H1 (cell line): ENCODE results near the gene BLOC1S3. TPM values are rescaled to one million over a fixed set of nuclear protein-coding genes. Genes with fewer than 3 reads are reported as not detected.

Experiments
- CTCF ChIA-PET: fragments of 300-600 bp; sonication (Branson Sonifier 250); formaldehyde crosslinking; loops from one replicate; lab custom pipeline; 2021; ENCODE audit not compliant: partially characterized antibody; lab: Charles Lee
- POLR2A ChIA-PET: fragments of 300-600 bp; sonication (Branson Sonifier 250); formaldehyde crosslinking; loops from one replicate; lab custom pipeline; 2021; ENCODE audit warnings: inconsistent platforms; ENCODE audit not compliant: partially characterized antibody; lab: Charles Lee
- DNase-seq, 2 experiments: peaks; one replicate each; pipeline versions ENCODE4 v3.0.0 to v3.0.0-alpha.2; 2010 to 2022; ENCODE audit warnings: low spot score in 2 of 2, low read depth in 1 of 2, mixed read lengths in 1 of 2
- FAIRE-seq: peaks from 2 replicates; lab custom pipeline; 2011; peaks lifted over from hg19 to GRCh38; lab: Jason Lieb, UNC
- H2AFZ ChIP-seq: 2 replicates; pipeline ENCODE4 v1.8.1; 2012; ENCODE audit warnings: low read length, inconsistent platforms
- H2AK5ac ChIP-seq: 2 replicates; pipeline ENCODE4 v1.6.1; 2013; ENCODE audit warnings: low read depth, low read length
- H2BK120ac ChIP-seq: replicated peaks from 2 replicates; pipeline ENCODE3; 2013; ENCODE audit warnings: low read depth, low read length, inconsistent platforms
- H2BK12ac ChIP-seq: 2 replicates; pipeline ENCODE4 v1.6.1; 2013; ENCODE audit warnings: low read depth, low read length
- H2BK15ac ChIP-seq: 2 replicates; pipeline ENCODE4 v1.6.1; 2013; ENCODE audit warnings: low read length
- H2BK20ac ChIP-seq: 2 replicates; pipeline ENCODE4 v1.6.1; 2013; ENCODE audit warnings: low read length
- H2BK5ac ChIP-seq: 2 replicates; pipeline ENCODE4 v1.6.1; 2013; ENCODE audit warnings: low read depth, low read length
- H3K14ac ChIP-seq: 2 replicates; pipeline ENCODE4 v1.6.1; 2013; ENCODE audit warnings: inconsistent platforms; ENCODE audit not compliant: insufficient read length
- H3K18ac ChIP-seq: 2 replicates; pipeline ENCODE4 v1.6.1; 2013; ENCODE audit warnings: low read length; ENCODE audit errors: extremely low read depth
- H3K23ac ChIP-seq: 2 replicates; pipeline ENCODE4 v1.6.1; 2013; ENCODE audit warnings: inconsistent platforms; ENCODE audit not compliant: insufficient read length
- H3K23me2 ChIP-seq: 2 replicates; pipeline ENCODE4 v1.6.1; 2013; ENCODE audit warnings: low read depth, low read length
- H3K27ac ChIP-seq: 2 replicates; pipeline ENCODE4 v1.6.1; 2011; ENCODE audit warnings: low read depth, low read length, inconsistent platforms
- H3K27me3 ChIP-seq, 4 experiments: replicated peaks in 1 of 4; 1 replicate in 1 of 4; 2 replicates in 3 of 4; pipeline versions ENCODE4 v1.6.1 to v1.8.1; 2011 to 2013; ENCODE audit warnings: low read length in 3 of 4, mild to moderate bottlenecking in 3 of 4, inconsistent platforms in 2 of 4, mixed read lengths in 2 of 4, moderate library complexity in 1 of 4; ENCODE audit not compliant: control insufficient read depth in 3 of 4, insufficient read depth in 3 of 4; ENCODE audit errors: extremely low read depth in 1 of 4
- H3K36me3 ChIP-seq, 4 experiments: 2 replicates each; pipeline versions ENCODE4 v1.6.1 to v1.8.1; 2011 to 2013; ENCODE audit warnings: mild to moderate bottlenecking in 4 of 4, low read length in 3 of 4, moderate library complexity in 2 of 4, control low read depth in 1 of 4, inconsistent platforms in 1 of 4; ENCODE audit not compliant: insufficient read depth in 4 of 4, control insufficient read depth in 2 of 4
- H3K4ac ChIP-seq: replicated peaks from 2 replicates; pipeline ENCODE3; 2013; ENCODE audit warnings: low read length, low read depth, mixed read lengths, inconsistent platforms; ENCODE audit not compliant: insufficient read length
- H3K4me1 ChIP-seq, 4 experiments: replicated peaks in 1 of 4; 1 replicate in 1 of 4; 2 replicates in 3 of 4; pipeline versions ENCODE4 v1.6.1 to v1.8.1; 2011 to 2013; ENCODE audit warnings: low read length in 3 of 4, inconsistent platforms in 2 of 4, mixed read lengths in 1 of 4; ENCODE audit not compliant: insufficient read depth in 4 of 4, control insufficient read depth in 3 of 4
- H3K4me2 ChIP-seq, 2 experiments: 2 replicates each; pipeline versions ENCODE4 v1.6.1 to v1.8.1; 2011 to 2013; ENCODE audit warnings: low read depth in 2 of 2, low read length in 2 of 2, control low read depth in 1 of 2, inconsistent platforms in 1 of 2, mild to moderate bottlenecking in 1 of 2; ENCODE audit not compliant: insufficient read depth in 1 of 2
- H3K4me3 ChIP-seq, 4 experiments: fragments of 200-600, 300-600 bp in 1 of 4; sonication (generic), shearing (Covaris generic), sonication (Bioruptor Twin) in 1 of 4; 2 replicates each; pipeline versions ENCODE4 v1.5.1 to v1.8.1; 2011 to 2016; ENCODE audit warnings: low read length in 4 of 4, low read depth in 3 of 4, control low read depth in 2 of 4, inconsistent platforms in 2 of 4, mild to moderate bottlenecking in 2 of 4, mixed read lengths in 1 of 4, moderate library complexity in 1 of 4; ENCODE audit not compliant: insufficient read depth in 2 of 4; ENCODE audit errors: extremely low read depth in 1 of 4
- H3K56ac ChIP-seq: replicated peaks from 2 replicates; pipeline ENCODE3; 2013; ENCODE audit warnings: low read depth, mild to moderate bottlenecking, mixed read lengths, low read length, inconsistent platforms; ENCODE audit not compliant: insufficient read length
- H3K79me1 ChIP-seq: 2 replicates; pipeline ENCODE4 v1.6.1; 2013; ENCODE audit warnings: low read depth, low read length, control low read depth
- H3K79me2 ChIP-seq, 2 experiments: 2 replicates each; pipeline versions ENCODE4 v1.6.1 to v1.8.1; 2012 to 2013; ENCODE audit warnings: low read length in 2 of 2, mild to moderate bottlenecking in 2 of 2, inconsistent platforms in 1 of 2; ENCODE audit not compliant: insufficient read depth in 2 of 2, control insufficient read depth in 1 of 2
- H3K9ac ChIP-seq, 4 experiments: replicated peaks in 1 of 4; 1 replicate in 1 of 4; 2 replicates in 3 of 4; pipeline versions ENCODE4 v1.6.1 to v1.8.1; 2011 to 2013; ENCODE audit warnings: low read depth in 3 of 4, low read length in 3 of 4, control low read depth in 2 of 4, mild to moderate bottlenecking in 2 of 4, moderate library complexity in 2 of 4, inconsistent platforms in 1 of 4; ENCODE audit errors: extremely low read depth in 1 of 4
- H3K9me3 ChIP-seq, 2 experiments: 2 replicates each; pipeline versions ENCODE4 v1.6.1 to v1.8.1; 2012 to 2013; ENCODE audit warnings: mild to moderate bottlenecking in 2 of 2, moderate library complexity in 2 of 2, control low read depth in 1 of 2, inconsistent platforms in 1 of 2, low read depth in 1 of 2, low read length in 1 of 2, mixed read lengths in 1 of 2; ENCODE audit not compliant: insufficient read depth in 2 of 2
- H4K20me1 ChIP-seq, 2 experiments: replicated peaks in 1 of 2; 2 replicates each; pipeline versions ENCODE3 to v1.8.1; 2011 to 2013; ENCODE audit warnings: inconsistent platforms in 2 of 2, low read length in 2 of 2, mild to moderate bottlenecking in 1 of 2; ENCODE audit not compliant: insufficient read depth in 2 of 2, control insufficient read depth in 1 of 2
- H4K5ac ChIP-seq: 2 replicates; pipeline ENCODE4 v1.6.1; 2013; ENCODE audit warnings: low read length, low read depth, mixed read lengths, inconsistent platforms; ENCODE audit not compliant: insufficient read length
- H4K8ac ChIP-seq: 2 replicates; pipeline ENCODE4 v1.8.0; 2013; ENCODE audit warnings: mild to moderate bottlenecking, moderate library complexity, low read length, inconsistent platforms; ENCODE audit not compliant: insufficient read depth; ENCODE audit errors: extremely low read depth
- H4K91ac ChIP-seq: replicated peaks from 2 replicates; pipeline ENCODE3; 2013; ENCODE audit warnings: low read length, mixed read lengths, inconsistent platforms; ENCODE audit not compliant: insufficient read length
- CBX8 ChIP-seq: fragments of 300-800, 300-1000 bp; sonication (generic); IDR thresholded peaks from 2 replicates; pipeline ENCODE4 v1.7.1; 2016; ENCODE audit warnings: low read depth, low read length, borderline replicate concordance
- CTCF ChIP-seq, 3 experiments: IDR thresholded peaks; 1 replicate in 2 of 3; 2 replicates in 1 of 3; pipeline versions ENCODE4 v1.5.1 to v1.6.1; 2011; ENCODE audit warnings: low read length in 3 of 3, mild to moderate bottlenecking in 3 of 3, inconsistent platforms in 2 of 3, low read depth in 1 of 3, moderate library complexity in 1 of 3; ENCODE audit not compliant: insufficient read depth in 1 of 3; ENCODE audit errors: control extremely low read depth in 1 of 3
- GABPA ChIP-seq: IDR thresholded peaks from 2 replicates; pipeline ENCODE4 v1.6.1; 2011; ENCODE audit warnings: mild to moderate bottlenecking, low read length, moderate library complexity, borderline replicate concordance; ENCODE audit not compliant: insufficient read depth
- MAFK ChIP-seq: IDR thresholded peaks from 2 replicates; pipeline ENCODE4 v1.6.1; 2012; ENCODE audit warnings: low read depth, mild to moderate bottlenecking, improper control_type of control experiment, low read length
- RAD21 ChIP-seq, 2 experiments: IDR thresholded peaks in 1 of 2; conservative IDR thresholded peaks in 1 of 2; 2 replicates each; pipeline ENCODE4 v1.6.1; 2011; ENCODE audit warnings: low read depth in 2 of 2, low read length in 2 of 2, improper control_type of control experiment in 1 of 2, inconsistent platforms in 1 of 2, mild to moderate bottlenecking in 1 of 2, moderate library complexity in 1 of 2
- TAF1 ChIP-seq: IDR thresholded peaks from 2 replicates; pipeline ENCODE4 v1.6.1; 2011; ENCODE audit warnings: mild to moderate bottlenecking, low read depth, low read length
- WGBS, 2 experiments: shearing (Covaris generic) in 1 of 2; methylation state at CpG; one replicate each; pipeline versions ENCODE4 v1.1.6 to v1.1.7; 2013 to 2015; ENCODE audit warnings: low lambda C conversion rate in 2 of 2, mixed read lengths in 2 of 2, inconsistent platforms in 1 of 2, low coverage in 1 of 2, missing lambda C conversion rate in 1 of 2; ENCODE audit not compliant: insufficient replicate concordance in 2 of 2, insufficient coverage in 1 of 2, insufficient read length in 1 of 2; ENCODE audit errors: extremely low coverage in 1 of 2, missing lambda C conversion rate in 1 of 2; 5-methylcytosine and 5-hydroxymethylcytosine counted together
- polyA plus RNA-seq, 7 experiments: library from polyadenylated mRNA; depleted of rRNA in 3 of 7; stranded (reverse) in 5 of 7; unstranded in 2 of 7; fragments of >200 nt in 5 of 7; fragments of 200-250 nt in 2 of 7; gene quantifications; 1 replicate in 5 of 7; 2 replicates in 1 of 7; 4 replicates in 1 of 7; pipeline versions ENCODE4 v1.2.1 to v1.2.3, GENCODE V29; 2011 to 2013; ENCODE audit warnings: missing spikeins in 2 of 7, mixed read lengths in 2 of 7
- total RNA-seq: library from RNA; stranded (reverse); fragmentation: NEBNext Ultra II Directional; extraction: Animal tissue kit (Norgen Biotek cat#: 25700); gene quantifications from 2 replicates; pipeline ENCODE4 v1.2.1, GENCODE V29; 2021

Gene BLOC1S3
- total and polyA plus RNA-seq, 2 of the 8 experiments (the other 6 are each of a cell fraction or from before 2014, with no cell fraction given): 6.0 to 6.1 TPM

GRCh38 chr19:45147835-45148676 lies 30.5 kb upstream of the BLOC1S3 start:
- TF ChIP-seq RAD21 (IDR thresholded peaks at IDR 0.05 in 1 of 2, conservative IDR thresholded peaks at IDR 0.05 in 1 of 2; ENCODE audit: low read depth in 2 of 2, low read length in 2 of 2) (peak; percentile 43 to 58), TAF1 (0 out of 2 replicates have a peak, but pooled peaks have one; percentile 16), CTCF (IDR thresholded peaks at IDR 0.05; ENCODE audit: control extremely low read depth in 1 of 3, insufficient read depth in 1 of 3, low read depth in 1 of 3, low read length in 3 of 3) (peak; percentile 41 to 67 (median 66)), CBX8 (no peak), MAFK (no peak), GABPA (peak; percentile 23; the same call in 1 of the 2 replicates)
- Histone ChIP-seq H4K8ac (no peak overlapping the region), H2BK5ac (no peak overlapping the region; the same call in 1 of the 2 replicates), H3K36me3 (peaks cover 0 to 13% (median 2%) of the 10 kb centered on the region in 4 experiments; a peak in 2 of 8 replicates), H3K79me1 (no peaks in the 10 kb centered on the region; the same call in 1 of the 2 replicates), H3K27ac (no peak overlapping the region), H4K91ac (no peak overlapping the region), H2BK20ac (no peak overlapping the region), H4K5ac (no peak overlapping the region), H3K4me2 (no peak overlapping the region), H2BK12ac (no peak overlapping the region), H3K4me1 (peaks cover 0 to 5% (median 0%) of the 10 kb centered on the region in 4 experiments; a peak in 3 of 7 replicates), H3K14ac (no peak overlapping the region), H3K56ac (no peak overlapping the region), H3K23me2 (no peaks in the 10 kb centered on the region), H2AK5ac (no peak overlapping the region), H2AFZ (no peak overlapping the region), H3K79me2 (no peaks in the 10 kb centered on the region), H4K20me1 (peaks cover 0 to 22% of the 10 kb centered on the region in 2 experiments), H3K4ac (no peak overlapping the region), H3K4me3 (no peak overlapping the region), H3K9me3 (peaks cover 0 to 5% of the 10 kb centered on the region in 2 experiments; a peak in 1 of 4 replicates), H3K9ac (no peak overlapping the region), H2BK120ac (no peak overlapping the region), H2BK15ac (no peak overlapping the region), H3K23ac (no peak overlapping the region), H3K18ac (no peak overlapping the region), H3K27me3 (peaks cover 6 to 21% (median 19%) of the 10 kb centered on the region in 4 experiments)
- FAIRE-seq (no peak), DNase-seq (peak in 1 of 2 experiments; percentile 74)
- WGBS, 2 experiments: 87% methylated on average over 15 of the region's 18 CpGs; no CpG with 5 or more reads in 1 of the 2 experiments
- POLR2A ChIA-PET: interaction anchor here (0.6 to 3.2 kb wide), 12 partner anchors 10 to 109 kb away, joined by 3 to 20 read pairs (median 3); partner anchors contain the start of genes CLASRP and NKPD1
- CTCF ChIA-PET: interaction anchor here (0.6 to 5.5 kb wide), 28 partner anchors 8 to 656 kb away, joined by 3 to 32 read pairs (median 4); partner anchors contain the start of genes EXOC3L2 and NKPD1
